Sigmoid colon (tissue), 7 donors: Measurements from ENCODE around the gene PDCD1LG2. TPM values are rescaled to one million over a fixed set of nuclear protein-coding genes. Genes with fewer than 3 reads are reported as not detected.

Experiments
- DNase-seq: peaks from one replicate; pipeline ENCODE4 v3.0.0-alpha.2; 2019
- H3K27ac ChIP-seq, 4 donors: fragments of 200-600 bp; sonication (generic); one replicate each; pipeline ENCODE4 v1.5.1; 2016 to 2019; ENCODE audit warnings: mild to moderate bottlenecking in 1 of 4
- H3K27me3 ChIP-seq, 3 donors: fragments of 200-600 bp; sonication (generic); one replicate each; pipeline ENCODE4 v1.5.1; 2019; ENCODE audit warnings: mild to moderate bottlenecking in 1 of 3
- H3K36me3 ChIP-seq, 4 donors: fragments of 200-600 bp; sonication (generic); one replicate each; pipeline ENCODE4 v1.5.1; 2016 to 2019
- H3K4me1 ChIP-seq, 4 donors: fragments of 200-600 bp; sonication (generic); one replicate each; pipeline ENCODE4 v1.5.1; 2017 to 2019
- H3K4me3 ChIP-seq, 4 donors: fragments of 200-600 bp; sonication (generic); one replicate each; pipeline ENCODE4 v1.5.1; 2017 to 2019; ENCODE audit warnings: mild to moderate bottlenecking in 2 of 4, moderate library complexity in 1 of 4
- H3K9me3 ChIP-seq, 4 donors: fragments of 200-600 bp in 3 of 4; sonication (generic) in 3 of 4; one replicate each; pipeline versions ENCODE4 v1.5.1 to v1.6.1; 2013 to 2019
- EP300 ChIP-seq, 4 donors: sonication (generic); formaldehyde crosslinking; IDR thresholded peaks; one replicate each; pipeline ENCODE4 v1.6.1; 2017; ENCODE audit warnings: antibody characterized with exemption in 4 of 4
- POLR2A ChIP-seq, 2 donors: fragments of 450-650 bp; IDR thresholded peaks; one replicate each; pipeline ENCODE4 v1.6.1; 2016; ENCODE audit warnings: antibody characterized with exemption in 2 of 2, mild to moderate bottlenecking in 2 of 2, moderate library complexity in 2 of 2
- POLR2AphosphoS5 ChIP-seq, 4 donors: sonication (generic); formaldehyde crosslinking; IDR thresholded peaks; one replicate each; pipeline ENCODE4 v1.6.1; 2017; ENCODE audit warnings: antibody characterized with exemption in 4 of 4
- WGBS, 2 donors: extraction: QIAGEN DNeasy Blood & Tissue Kit; methylation state at CpG; one replicate each; pipeline ENCODE4 v1.1.7; 2013; 5-methylcytosine and 5-hydroxymethylcytosine counted together
- intact Hi-C: fragments of 100-400 bp; cut with DNase I; formaldehyde crosslinking; loops from one replicate; pipeline ENCODE4 v1.15.1; 2023
- polyA plus RNA-seq, 3 donors: library from polyadenylated mRNA; stranded (reverse); fragments of 200-250 nt; gene quantifications; one replicate each; pipeline ENCODE4 v1.2.3, GENCODE V29; 2013
- total RNA-seq, 4 donors: library from RNA; depleted of rRNA; stranded (reverse); fragments of >200 nt; gene quantifications; one replicate each; pipeline ENCODE4 v1.1.0, GENCODE V29; 2016
- TF ChIP-seq, protein P1 (sequence below), 4 experiments: fragments of 450-650 bp in 3 of 4; fragments of 200-600 bp in 1 of 4; IDR thresholded peaks; one replicate each; pipeline ENCODE4 v1.5.1; 2016 to 2019; ENCODE audit warnings: antibody characterized with exemption in 4 of 4, mild to moderate bottlenecking in 3 of 4, moderate library complexity in 2 of 4
- donor health status: healthy with polysubstance abuse.
- donor health status: Bipolar disorder and iron deficiency.
- donor health status: healthy.

Gene PDCD1LG2
- total and polyA plus RNA-seq, 7 donors = 0.60 to 2.8 (median 1.2) TPM

- TF ChIP-seq POLR2A (IDR thresholded peaks at IDR 0.05) (no peak), EP300 (IDR thresholded peaks at IDR 0.05) (no peak), POLR2AphosphoS5 (IDR thresholded peaks at IDR 0.05) (no peak)
- TF ChIP-seq, protein P1, sequence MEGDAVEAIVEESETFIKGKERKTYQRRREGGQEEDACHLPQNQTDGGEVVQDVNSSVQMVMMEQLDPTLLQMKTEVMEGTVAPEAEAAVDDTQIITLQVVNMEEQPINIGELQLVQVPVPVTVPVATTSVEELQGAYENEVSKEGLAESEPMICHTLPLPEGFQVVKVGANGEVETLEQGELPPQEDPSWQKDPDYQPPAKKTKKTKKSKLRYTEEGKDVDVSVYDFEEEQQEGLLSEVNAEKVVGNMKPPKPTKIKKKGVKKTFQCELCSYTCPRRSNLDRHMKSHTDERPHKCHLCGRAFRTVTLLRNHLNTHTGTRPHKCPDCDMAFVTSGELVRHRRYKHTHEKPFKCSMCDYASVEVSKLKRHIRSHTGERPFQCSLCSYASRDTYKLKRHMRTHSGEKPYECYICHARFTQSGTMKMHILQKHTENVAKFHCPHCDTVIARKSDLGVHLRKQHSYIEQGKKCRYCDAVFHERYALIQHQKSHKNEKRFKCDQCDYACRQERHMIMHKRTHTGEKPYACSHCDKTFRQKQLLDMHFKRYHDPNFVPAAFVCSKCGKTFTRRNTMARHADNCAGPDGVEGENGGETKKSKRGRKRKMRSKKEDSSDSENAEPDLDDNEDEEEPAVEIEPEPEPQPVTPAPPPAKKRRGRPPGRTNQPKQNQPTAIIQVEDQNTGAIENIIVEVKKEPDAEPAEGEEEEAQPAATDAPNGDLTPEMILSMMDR (IDR thresholded peaks at IDR 0.05) = no peak
- intact Hi-C loops = no loop called here
- no peaks in the 10 kb centered on the region for H3K36me3 ChIP-seq
- H3K27me3 ChIP-seq = no peaks in the 10 kb centered on the region
- H3K4me1 ChIP-seq = no peaks in the 10 kb centered on the region
- no peak overlapping the region for H3K27ac ChIP-seq
- no peak for DNase-seq
- H3K9me3 ChIP-seq = no peaks in the 10 kb centered on the region
- H3K4me3 ChIP-seq = no peak overlapping the region
- 58 to 60% methylated on average over 2 of the region's 2 CpGs for WGBS, 2 donors
These were observed 33.8 kb downstream of the PDCD1LG2 start for GRCh38 chr9:5543875-5544702.

- TF ChIP-seq POLR2AphosphoS5 (IDR thresholded peaks at IDR 0.05) (no peak), POLR2A (IDR thresholded peaks at IDR 0.05) (no peak), EP300 (IDR thresholded peaks at IDR 0.05) (no peak)
- TF ChIP-seq, protein P1 (IDR thresholded peaks at IDR 0.05) = no peak
- Histone ChIP-seq H3K27me3 (no peaks in the 10 kb centered on the region), H3K27ac (no peak overlapping the region), H3K9me3 (no peaks in the 10 kb centered on the region), H3K36me3 (no peaks in the 10 kb centered on the region), H3K4me1 (peaks cover 0 to 4% (median 0%) of the 10 kb centered on the region in 4 donors), H3K4me3 (no peak overlapping the region)
- intact Hi-C loops = no loop called here
- no peak for DNase-seq
- 50 to 70% methylated on average over 4 of the region's 4 CpGs for WGBS, 2 donors
These were observed 39.6 kb downstream of the PDCD1LG2 start for GRCh38 chr9:5549658-5550650.

DNA sequence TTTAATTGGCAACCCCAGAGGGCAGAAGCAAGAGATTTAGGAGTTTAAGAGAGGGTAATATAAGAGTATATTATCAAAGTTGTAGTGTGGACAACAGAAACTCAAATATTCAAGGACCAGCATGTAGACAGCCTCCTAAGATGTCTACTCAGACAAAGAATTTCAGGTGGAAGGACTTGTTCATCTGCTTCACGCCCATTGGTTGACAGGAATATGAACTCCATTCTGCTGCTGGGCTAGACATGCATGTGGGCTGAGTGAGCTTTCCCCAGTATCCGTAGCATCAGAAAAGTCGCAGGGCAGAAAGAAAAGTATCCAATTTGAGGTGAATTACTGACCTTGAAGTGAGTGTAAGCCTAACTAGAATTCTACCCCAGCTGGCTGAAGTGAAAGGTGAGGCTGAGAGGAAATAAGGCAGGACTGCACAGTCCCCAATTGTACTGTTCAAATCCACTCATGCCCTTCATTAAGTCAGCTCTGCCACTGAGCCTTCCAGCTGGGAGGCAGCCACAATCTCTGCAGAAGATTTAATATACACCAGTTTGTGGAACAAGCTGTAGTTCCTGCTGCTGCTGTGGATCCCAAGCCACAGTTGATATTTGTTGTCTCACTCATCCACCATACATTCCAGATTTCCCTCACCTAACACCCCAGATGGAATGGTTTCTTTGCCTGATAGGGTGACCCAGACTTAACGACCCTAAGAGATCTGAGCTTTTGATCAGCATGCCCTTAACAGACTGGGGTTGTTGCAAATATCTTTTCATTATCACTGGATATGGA, 41.2 kb downstream of the PDCD1LG2 start:
- DNase-seq = no peak
- Histone ChIP-seq H3K27ac (no peak overlapping the region), H3K36me3 (no peaks in the 10 kb centered on the region), H3K9me3 (no peaks in the 10 kb centered on the region), H3K4me3 (no peak overlapping the region), H3K27me3 (no peaks in the 10 kb centered on the region), H3K4me1 (peaks cover 0 to 4% (median 1%) of the 10 kb centered on the region in 4 donors)
- TF ChIP-seq, protein P1 (IDR thresholded peaks at IDR 0.05) = no peak
- TF ChIP-seq POLR2A (IDR thresholded peaks at IDR 0.05) = no peak
- TF ChIP-seq POLR2AphosphoS5 (IDR thresholded peaks at IDR 0.05) = no peak
- TF ChIP-seq EP300 (IDR thresholded peaks at IDR 0.05) = no peak
- intact Hi-C loops = no loop called here
- WGBS, 2 donors = 90 to 93% methylated on average over 4 of the region's 4 CpGs

- 90 to 95% methylated on average over 3 of the region's 3 CpGs for WGBS, 2 donors
- H3K4me1 ChIP-seq = peaks cover 0 to 10% (median 4%) of the 10 kb centered on the region in 4 donors
- no peak overlapping the region for H3K27ac ChIP-seq
- no peak overlapping the region for H3K4me3 ChIP-seq
- TF ChIP-seq EP300 (IDR thresholded peaks at IDR 0.05) (no peak), POLR2AphosphoS5 (IDR thresholded peaks at IDR 0.05) (no peak), POLR2A (IDR thresholded peaks at IDR 0.05) (no peak)
- TF ChIP-seq, protein P1 (IDR thresholded peaks at IDR 0.05) = no peak
- no peaks in the 10 kb centered on the region for H3K9me3 ChIP-seq
- intact Hi-C loops = no loop called here
- no peaks in the 10 kb centered on the region for H3K27me3 ChIP-seq
- no peaks in the 10 kb centered on the region for H3K36me3 ChIP-seq
- no peak for DNase-seq
These were observed 42.0 kb downstream of the PDCD1LG2 start for GRCh38 chr9:5552301-5552700.
